H1 (cell line): ENCODE measurements around the gene TMPRSS13. TPM values are rescaled to one million over a fixed set of nuclear protein-coding genes. Genes with fewer than 3 reads are reported as not detected.

Source experiments
- CTCF ChIA-PET: fragments of 300-600 bp; sonication (Branson Sonifier 250); formaldehyde crosslinking; loops from one replicate; lab custom pipeline; 2021; ENCODE audit not compliant: partially characterized antibody; lab: Charles Lee
- POLR2A ChIA-PET: fragments of 300-600 bp; sonication (Branson Sonifier 250); formaldehyde crosslinking; loops from one replicate; lab custom pipeline; 2021; ENCODE audit warnings: inconsistent platforms; ENCODE audit not compliant: partially characterized antibody; lab: Charles Lee
- DNase-seq, 2 experiments: peaks; one replicate each; pipeline versions ENCODE4 v3.0.0 to v3.0.0-alpha.2; 2010 to 2022; ENCODE audit warnings: low spot score in 2 of 2, low read depth in 1 of 2, mixed read lengths in 1 of 2
- FAIRE-seq: peaks from 2 replicates; lab custom pipeline; 2011; peaks lifted over from hg19 to GRCh38; lab: Jason Lieb, UNC
- H2AFZ ChIP-seq: 2 replicates; pipeline ENCODE4 v1.8.1; 2012; ENCODE audit warnings: low read length, inconsistent platforms
- H2AK5ac ChIP-seq: 2 replicates; pipeline ENCODE4 v1.6.1; 2013; ENCODE audit warnings: low read depth, low read length
- H2BK120ac ChIP-seq: replicated peaks from 2 replicates; pipeline ENCODE3; 2013; ENCODE audit warnings: low read depth, low read length, inconsistent platforms
- H2BK12ac ChIP-seq: 2 replicates; pipeline ENCODE4 v1.6.1; 2013; ENCODE audit warnings: low read depth, low read length
- H2BK15ac ChIP-seq: 2 replicates; pipeline ENCODE4 v1.6.1; 2013; ENCODE audit warnings: low read length
- H2BK20ac ChIP-seq: 2 replicates; pipeline ENCODE4 v1.6.1; 2013; ENCODE audit warnings: low read length
- H2BK5ac ChIP-seq: 2 replicates; pipeline ENCODE4 v1.6.1; 2013; ENCODE audit warnings: low read depth, low read length
- H3K14ac ChIP-seq: 2 replicates; pipeline ENCODE4 v1.6.1; 2013; ENCODE audit warnings: inconsistent platforms; ENCODE audit not compliant: insufficient read length
- H3K18ac ChIP-seq: 2 replicates; pipeline ENCODE4 v1.6.1; 2013; ENCODE audit warnings: low read length; ENCODE audit errors: extremely low read depth
- H3K23ac ChIP-seq: 2 replicates; pipeline ENCODE4 v1.6.1; 2013; ENCODE audit warnings: inconsistent platforms; ENCODE audit not compliant: insufficient read length
- H3K23me2 ChIP-seq: 2 replicates; pipeline ENCODE4 v1.6.1; 2013; ENCODE audit warnings: low read depth, low read length
- H3K27ac ChIP-seq: 2 replicates; pipeline ENCODE4 v1.6.1; 2011; ENCODE audit warnings: low read depth, low read length, inconsistent platforms
- H3K27me3 ChIP-seq, 4 experiments: replicated peaks in 1 of 4; 1 replicate in 1 of 4; 2 replicates in 3 of 4; pipeline versions ENCODE4 v1.6.1 to v1.8.1; 2011 to 2013; ENCODE audit warnings: low read length in 3 of 4, mild to moderate bottlenecking in 3 of 4, inconsistent platforms in 2 of 4, mixed read lengths in 2 of 4, moderate library complexity in 1 of 4; ENCODE audit not compliant: control insufficient read depth in 3 of 4, insufficient read depth in 3 of 4; ENCODE audit errors: extremely low read depth in 1 of 4
- H3K36me3 ChIP-seq, 4 experiments: 2 replicates each; pipeline versions ENCODE4 v1.6.1 to v1.8.1; 2011 to 2013; ENCODE audit warnings: mild to moderate bottlenecking in 4 of 4, low read length in 3 of 4, moderate library complexity in 2 of 4, control low read depth in 1 of 4, inconsistent platforms in 1 of 4; ENCODE audit not compliant: insufficient read depth in 4 of 4, control insufficient read depth in 2 of 4
- H3K4ac ChIP-seq: replicated peaks from 2 replicates; pipeline ENCODE3; 2013; ENCODE audit warnings: low read length, low read depth, mixed read lengths, inconsistent platforms; ENCODE audit not compliant: insufficient read length
- H3K4me1 ChIP-seq, 4 experiments: replicated peaks in 1 of 4; 1 replicate in 1 of 4; 2 replicates in 3 of 4; pipeline versions ENCODE4 v1.6.1 to v1.8.1; 2011 to 2013; ENCODE audit warnings: low read length in 3 of 4, inconsistent platforms in 2 of 4, mixed read lengths in 1 of 4; ENCODE audit not compliant: insufficient read depth in 4 of 4, control insufficient read depth in 3 of 4
- H3K4me2 ChIP-seq, 2 experiments: 2 replicates each; pipeline versions ENCODE4 v1.6.1 to v1.8.1; 2011 to 2013; ENCODE audit warnings: low read depth in 2 of 2, low read length in 2 of 2, control low read depth in 1 of 2, inconsistent platforms in 1 of 2, mild to moderate bottlenecking in 1 of 2; ENCODE audit not compliant: insufficient read depth in 1 of 2
- H3K4me3 ChIP-seq, 4 experiments: fragments of 200-600, 300-600 bp in 1 of 4; sonication (generic), shearing (Covaris generic), sonication (Bioruptor Twin) in 1 of 4; 2 replicates each; pipeline versions ENCODE4 v1.5.1 to v1.8.1; 2011 to 2016; ENCODE audit warnings: low read length in 4 of 4, low read depth in 3 of 4, control low read depth in 2 of 4, inconsistent platforms in 2 of 4, mild to moderate bottlenecking in 2 of 4, mixed read lengths in 1 of 4, moderate library complexity in 1 of 4; ENCODE audit not compliant: insufficient read depth in 2 of 4; ENCODE audit errors: extremely low read depth in 1 of 4
- H3K56ac ChIP-seq: replicated peaks from 2 replicates; pipeline ENCODE3; 2013; ENCODE audit warnings: low read depth, mild to moderate bottlenecking, mixed read lengths, low read length, inconsistent platforms; ENCODE audit not compliant: insufficient read length
- H3K79me1 ChIP-seq: 2 replicates; pipeline ENCODE4 v1.6.1; 2013; ENCODE audit warnings: low read depth, low read length, control low read depth
- H3K79me2 ChIP-seq, 2 experiments: 2 replicates each; pipeline versions ENCODE4 v1.6.1 to v1.8.1; 2012 to 2013; ENCODE audit warnings: low read length in 2 of 2, mild to moderate bottlenecking in 2 of 2, inconsistent platforms in 1 of 2; ENCODE audit not compliant: insufficient read depth in 2 of 2, control insufficient read depth in 1 of 2
- H3K9ac ChIP-seq, 4 experiments: replicated peaks in 1 of 4; 1 replicate in 1 of 4; 2 replicates in 3 of 4; pipeline versions ENCODE4 v1.6.1 to v1.8.1; 2011 to 2013; ENCODE audit warnings: low read depth in 3 of 4, low read length in 3 of 4, control low read depth in 2 of 4, mild to moderate bottlenecking in 2 of 4, moderate library complexity in 2 of 4, inconsistent platforms in 1 of 4; ENCODE audit errors: extremely low read depth in 1 of 4
- H3K9me3 ChIP-seq, 2 experiments: 2 replicates each; pipeline versions ENCODE4 v1.6.1 to v1.8.1; 2012 to 2013; ENCODE audit warnings: mild to moderate bottlenecking in 2 of 2, moderate library complexity in 2 of 2, control low read depth in 1 of 2, inconsistent platforms in 1 of 2, low read depth in 1 of 2, low read length in 1 of 2, mixed read lengths in 1 of 2; ENCODE audit not compliant: insufficient read depth in 2 of 2
- H4K20me1 ChIP-seq, 2 experiments: replicated peaks in 1 of 2; 2 replicates each; pipeline versions ENCODE3 to v1.8.1; 2011 to 2013; ENCODE audit warnings: inconsistent platforms in 2 of 2, low read length in 2 of 2, mild to moderate bottlenecking in 1 of 2; ENCODE audit not compliant: insufficient read depth in 2 of 2, control insufficient read depth in 1 of 2
- H4K5ac ChIP-seq: 2 replicates; pipeline ENCODE4 v1.6.1; 2013; ENCODE audit warnings: low read length, low read depth, mixed read lengths, inconsistent platforms; ENCODE audit not compliant: insufficient read length
- H4K8ac ChIP-seq: 2 replicates; pipeline ENCODE4 v1.8.0; 2013; ENCODE audit warnings: mild to moderate bottlenecking, moderate library complexity, low read length, inconsistent platforms; ENCODE audit not compliant: insufficient read depth; ENCODE audit errors: extremely low read depth
- H4K91ac ChIP-seq: replicated peaks from 2 replicates; pipeline ENCODE3; 2013; ENCODE audit warnings: low read length, mixed read lengths, inconsistent platforms; ENCODE audit not compliant: insufficient read length
- BCL11A ChIP-seq, 2 experiments: IDR thresholded peaks; one replicate each; pipeline ENCODE4 v1.6.1; 2011; ENCODE audit warnings: low read depth in 2 of 2, low read length in 2 of 2, mild to moderate bottlenecking in 2 of 2
- CBX5 ChIP-seq: fragments of 300-800, 300-1000 bp; sonication (generic); IDR thresholded peaks from 2 replicates; pipeline ENCODE4 v1.7.1; 2016; ENCODE audit warnings: antibody characterized with exemption, low read length, low read depth
- FOSL1 ChIP-seq: IDR thresholded peaks from 2 replicates; pipeline ENCODE4 v1.6.1; 2011; ENCODE audit warnings: mild to moderate bottlenecking, low read depth, low read length, moderate library complexity; ENCODE audit not compliant: insufficient read depth
- HDAC6 ChIP-seq: IDR thresholded peaks from one replicate; pipeline ENCODE4 v1.7.1; 2012; ENCODE audit warnings: low read depth, mild to moderate bottlenecking, inconsistent platforms, low read length, moderate library complexity
- JUND ChIP-seq: IDR thresholded peaks from 2 replicates; pipeline ENCODE4 v1.6.1; 2011; ENCODE audit warnings: mild to moderate bottlenecking, improper control_type of control experiment, low read length
- KDM4A ChIP-seq: IDR thresholded peaks from one replicate; pipeline ENCODE4 v1.7.1; 2012; ENCODE audit warnings: low read depth, mild to moderate bottlenecking, moderate library complexity, low read length, inconsistent platforms; ENCODE audit not compliant: severe bottlenecking
- RFX5 ChIP-seq: IDR thresholded peaks from 2 replicates; pipeline ENCODE4 v1.6.1; 2011; ENCODE audit warnings: low read depth, low read length, improper control_type of control experiment, borderline replicate concordance
- RXRA ChIP-seq: IDR thresholded peaks from 2 replicates; pipeline ENCODE4 v1.6.1; 2011; ENCODE audit warnings: low read depth, mild to moderate bottlenecking, low read length, moderate library complexity; ENCODE audit not compliant: insufficient read depth
- SIN3A ChIP-seq, 2 experiments: IDR thresholded peaks in 1 of 2; conservative IDR thresholded peaks in 1 of 2; 2 replicates each; pipeline ENCODE4 v1.6.1; 2011 to 2012; ENCODE audit warnings: low read length in 2 of 2, improper control_type of control experiment in 1 of 2, low read depth in 1 of 2, mild to moderate bottlenecking in 1 of 2
- SIX5 ChIP-seq: IDR thresholded peaks from 2 replicates; pipeline ENCODE4 v1.6.1; 2011; ENCODE audit warnings: mild to moderate bottlenecking, low read depth, low read length
- SP2 ChIP-seq: IDR thresholded peaks from 2 replicates; pipeline ENCODE4 v1.6.1; 2012; ENCODE audit warnings: mild to moderate bottlenecking, low read length, inconsistent platforms
- WGBS, 2 experiments: shearing (Covaris generic) in 1 of 2; methylation state at CpG; one replicate each; pipeline versions ENCODE4 v1.1.6 to v1.1.7; 2013 to 2015; ENCODE audit warnings: low lambda C conversion rate in 2 of 2, mixed read lengths in 2 of 2, inconsistent platforms in 1 of 2, low coverage in 1 of 2, missing lambda C conversion rate in 1 of 2; ENCODE audit not compliant: insufficient replicate concordance in 2 of 2, insufficient coverage in 1 of 2, insufficient read length in 1 of 2; ENCODE audit errors: extremely low coverage in 1 of 2, missing lambda C conversion rate in 1 of 2; 5-methylcytosine and 5-hydroxymethylcytosine counted together
- polyA plus RNA-seq, 7 experiments: library from polyadenylated mRNA; depleted of rRNA in 3 of 7; stranded (reverse) in 5 of 7; unstranded in 2 of 7; fragments of >200 nt in 5 of 7; fragments of 200-250 nt in 2 of 7; gene quantifications; 1 replicate in 5 of 7; 2 replicates in 1 of 7; 4 replicates in 1 of 7; pipeline versions ENCODE4 v1.2.1 to v1.2.3, GENCODE V29; 2011 to 2013; ENCODE audit warnings: missing spikeins in 2 of 7, mixed read lengths in 2 of 7
- total RNA-seq: library from RNA; stranded (reverse); fragmentation: NEBNext Ultra II Directional; extraction: Animal tissue kit (Norgen Biotek cat#: 25700); gene quantifications from 2 replicates; pipeline ENCODE4 v1.2.1, GENCODE V29; 2021
- TF ChIP-seq, protein P1 (sequence below): IDR thresholded peaks from 2 replicates; pipeline ENCODE4 v1.6.1; 2012; ENCODE audit warnings: inconsistent platforms

Gene TMPRSS13
- total and polyA plus RNA-seq, 2 of the 8 experiments (the other 6 are each of a cell fraction or from before 2014, with no cell fraction given) = 0.61 to 0.79 TPM

DNA sequence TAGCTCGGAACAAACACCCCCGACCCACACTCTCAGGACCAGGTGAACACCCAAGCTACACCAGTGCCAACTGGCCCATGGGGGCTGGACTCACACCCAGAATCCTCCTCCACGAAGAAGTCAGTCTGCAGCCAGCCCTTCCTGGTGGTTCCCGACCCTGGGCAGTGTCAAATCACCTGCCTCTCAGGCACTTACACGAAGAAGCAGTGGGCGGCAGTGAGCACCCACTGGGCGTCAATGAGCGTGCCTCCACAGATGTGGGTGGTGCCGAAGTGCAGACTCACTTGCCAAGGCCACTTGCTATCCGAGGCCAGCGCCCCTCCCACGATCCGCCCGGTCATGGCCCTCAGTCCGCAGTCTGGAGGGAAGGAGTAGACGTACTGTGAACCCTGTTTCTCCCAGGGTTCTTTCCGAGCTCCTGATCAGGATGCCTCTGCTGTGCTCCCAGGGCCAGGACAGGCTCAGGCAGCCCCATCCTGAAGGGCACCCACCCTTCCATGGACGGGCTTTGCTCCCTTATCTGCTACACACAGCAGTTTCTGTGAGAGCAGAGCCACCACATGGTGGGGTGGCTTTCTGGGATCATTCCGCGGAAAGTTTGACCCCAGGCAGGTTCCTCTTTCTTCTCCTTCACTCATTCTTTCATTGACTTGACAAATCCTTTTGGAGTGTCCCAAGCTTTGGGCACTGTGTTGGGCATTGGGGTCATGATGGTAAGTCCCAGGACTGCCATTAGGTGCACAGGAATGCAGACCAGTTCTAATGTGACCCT is 19.4 kb downstream of the TMPRSS13 start:
- 90% methylated on average over 19 of the region's 20 CpGs; no CpG with 5 or more reads in 1 of the 2 experiments for WGBS, 2 experiments
- H2BK12ac ChIP-seq = no peak overlapping the region
- POLR2A ChIA-PET = no interaction called here
- TF ChIP-seq CBX5 (no peak), RXRA (no peak), HDAC6 (no peak), FOSL1 (no peak), SP2 (no peak), SIN3A (conservative IDR thresholded peaks at IDR 0.05 in 1 of 2, IDR thresholded peaks at IDR 0.05 in 1 of 2; ENCODE audit: low read depth in 1 of 2, low read length in 2 of 2) (no peak), BCL11A (IDR thresholded peaks at IDR 0.05; ENCODE audit: low read depth in 2 of 2, low read length in 2 of 2) (no peak), JUND (no peak), KDM4A (no peak), RFX5 (no peak), SIX5 (no peak)
- TF ChIP-seq, protein P1, sequence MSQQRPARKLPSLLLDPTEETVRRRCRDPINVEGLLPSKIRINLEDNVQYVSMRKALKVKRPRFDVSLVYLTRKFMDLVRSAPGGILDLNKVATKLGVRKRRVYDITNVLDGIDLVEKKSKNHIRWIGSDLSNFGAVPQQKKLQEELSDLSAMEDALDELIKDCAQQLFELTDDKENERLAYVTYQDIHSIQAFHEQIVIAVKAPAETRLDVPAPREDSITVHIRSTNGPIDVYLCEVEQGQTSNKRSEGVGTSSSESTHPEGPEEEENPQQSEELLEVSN = no peak

More for the DNA sequence above, 19.4 kb downstream of the TMPRSS13 start:
- no peak overlapping the region for H2BK5ac ChIP-seq
- no peaks in the 10 kb centered on the region for H3K9me3 ChIP-seq
- no peaks in the 10 kb centered on the region for H3K79me1 ChIP-seq
- CTCF ChIA-PET = interaction anchor here (0.8 to 12.6 kb wide), 24 partner anchors 9 to 143 kb away, joined by 3 to 122 read pairs (median 6); partner anchors contain the start of gene TMPRSS13
- H3K56ac ChIP-seq = no peak overlapping the region
- no peak overlapping the region for H3K18ac ChIP-seq
- no peak overlapping the region; the same call in 1 of the 2 replicates for H4K8ac ChIP-seq
- H2BK20ac ChIP-seq = no peak overlapping the region
- H3K36me3 ChIP-seq = no peaks in the 10 kb centered on the region
- H3K23ac ChIP-seq = no peak overlapping the region
- H3K23me2 ChIP-seq = peaks cover 3% of the 10 kb centered on the region; the same call in 1 of the 2 replicates
- no peaks in the 10 kb centered on the region for H3K79me2 ChIP-seq
- H2AK5ac ChIP-seq = no peak overlapping the region
- H3K27me3 ChIP-seq = no peaks in the 10 kb centered on the region
- no peak overlapping the region for H2BK15ac ChIP-seq
- H2BK120ac ChIP-seq = no peak overlapping the region
- DNase-seq (no peak), FAIRE-seq (no peak)
- no peak overlapping the region for H3K9ac ChIP-seq
- no peak overlapping the region for H4K91ac ChIP-seq
- no peak overlapping the region for H3K4me3 ChIP-seq
- H4K5ac ChIP-seq = no peak overlapping the region
- no peak overlapping the region for H3K14ac ChIP-seq
- H3K4me1 ChIP-seq = peaks cover 0 to 12% (median 3%) of the 10 kb centered on the region in 4 experiments; a peak in 5 of 7 replicates
- H2AFZ ChIP-seq = no peak overlapping the region
- H4K20me1 ChIP-seq = peaks cover 0 to 2% of the 10 kb centered on the region in 2 experiments
- H3K4ac ChIP-seq = no peak overlapping the region
- no peak overlapping the region for H3K4me2 ChIP-seq
- no peak overlapping the region for H3K27ac ChIP-seq
